Neural cell (in vitro differentiated cells): Measurements from ENCODE around the gene ARFRP1. TPM values are rescaled to one million over a fixed set of nuclear protein-coding genes. Genes with fewer than 3 reads are reported as not detected.

Experiments
- H2AFZ ChIP-seq: fragments of 200-600, 300-800 bp; sonication (generic), shearing (Covaris generic); 2 replicates; pipeline ENCODE4 v1.6.0; 2014; ENCODE audit warnings: low read depth, mild to moderate bottlenecking, antibody characterized with exemption, low read length, moderate library complexity
- H3F3A ChIP-seq: fragments of 200-600 bp; shearing (Covaris generic); 2 replicates; pipeline ENCODE4 v1.6.1; 2016; ENCODE audit warnings: mild to moderate bottlenecking, moderate library complexity, mixed read lengths, antibody characterized with exemption, low read length; ENCODE audit not compliant: insufficient read depth, poor library complexity, severe bottlenecking
- H3K27ac ChIP-seq: fragments of 200-600, 300-800 bp; sonication (generic), shearing (Covaris generic); 2 replicates; pipeline ENCODE4 v1.5.1; 2014; ENCODE audit warnings: mild to moderate bottlenecking, low read length, moderate library complexity
- H3K27me3 ChIP-seq: fragments of 300-800, 200-600 bp; sonication (generic), shearing (Covaris generic); 2 replicates; pipeline ENCODE4 v1.6.0; 2014; ENCODE audit warnings: mild to moderate bottlenecking, low read depth, low read length, moderate library complexity; ENCODE audit not compliant: insufficient read depth
- H3K36me3 ChIP-seq: fragments of 300-800, 200-600 bp; sonication (generic), shearing (Covaris generic); 2 replicates; pipeline ENCODE4 v1.5.1; 2014; ENCODE audit warnings: mild to moderate bottlenecking, antibody characterized with exemption, low read length, moderate library complexity; ENCODE audit not compliant: insufficient read depth
- H3K4me2 ChIP-seq: fragments of 300-800, 200-600 bp; sonication (generic), shearing (Covaris generic); 2 replicates; pipeline ENCODE4 v1.6.0; 2014; ENCODE audit warnings: mild to moderate bottlenecking, low read length
- H3K4me3 ChIP-seq: fragments of 300-800, 200-600 bp; sonication (generic), shearing (Covaris generic); 2 replicates; pipeline ENCODE4 v1.5.1; 2014; ENCODE audit warnings: mild to moderate bottlenecking, low read length, moderate library complexity
- H3K79me2 ChIP-seq: fragments of 200-600 bp; shearing (Covaris generic); replicated peaks from 2 replicates; pipeline ENCODE4 v1.6.0; 2014; ENCODE audit warnings: mild to moderate bottlenecking, low read length, moderate library complexity; ENCODE audit not compliant: insufficient read depth
- H3K9ac ChIP-seq: fragments of 300-800, 200-600 bp; sonication (generic), shearing (Covaris generic); 2 replicates; pipeline ENCODE4 v1.6.1; 2016; ENCODE audit warnings: mild to moderate bottlenecking, low read length, mixed read lengths
- H3K9me2 ChIP-seq: fragments of 200-600 bp; shearing (Covaris generic); 2 replicates; pipeline ENCODE4 v1.6.1; 2016; ENCODE audit warnings: mild to moderate bottlenecking, low read length, mixed read lengths; ENCODE audit not compliant: insufficient read depth
- H3K9me3 ChIP-seq: fragments of 200-600, 300-800 bp; sonication (generic), shearing (Covaris generic); 2 replicates; pipeline ENCODE4 v1.6.1; 2016; ENCODE audit warnings: mild to moderate bottlenecking, mixed run types, low read length, moderate library complexity, mixed read lengths
- H4K20me1 ChIP-seq: fragments of 200-600 bp; shearing (Covaris generic); 2 replicates; pipeline ENCODE4 v1.6.1; 2016; ENCODE audit warnings: mild to moderate bottlenecking, mixed run types; ENCODE audit not compliant: insufficient read depth
- EP300 ChIP-seq: fragments of 450-650 bp; conservative IDR thresholded peaks from 2 replicates; pipeline ENCODE4 v1.6.1; 2014; ENCODE audit warnings: antibody characterized with exemption, mild to moderate bottlenecking, moderate library complexity; ENCODE audit not compliant: poor library complexity, severe bottlenecking
- EZH2 ChIP-seq: fragments of 200-600, 300-800 bp; shearing (Covaris generic), sonication (generic); IDR thresholded peaks from 2 replicates; pipeline ENCODE4 v1.6.1; 2014; ENCODE audit warnings: antibody characterized with exemption, low read length, borderline replicate concordance, mild to moderate bottlenecking; ENCODE audit not compliant: insufficient read depth, poor library complexity, severe bottlenecking
- MXI1 ChIP-seq: fragments of 450-650 bp; conservative IDR thresholded peaks from 2 replicates; pipeline ENCODE4 v1.6.1; 2014; ENCODE audit warnings: antibody characterized with exemption, mild to moderate bottlenecking; ENCODE audit not compliant: poor library complexity, severe bottlenecking
- POLR2AphosphoS5 ChIP-seq: IDR thresholded peaks from 2 replicates; pipeline ENCODE4 v1.6.1; 2012
- RAD21 ChIP-seq: fragments of 450-650 bp; conservative IDR thresholded peaks from 2 replicates; pipeline ENCODE4 v1.6.1; 2014; ENCODE audit warnings: antibody characterized with exemption, mild to moderate bottlenecking, moderate library complexity
- REST ChIP-seq: IDR thresholded peaks from 2 replicates; pipeline ENCODE4 v1.6.1; 2012; ENCODE audit warnings: borderline replicate concordance
- SMC3 ChIP-seq: fragments of 450-650 bp; conservative IDR thresholded peaks from 2 replicates; pipeline ENCODE4 v1.6.1; 2014; ENCODE audit warnings: antibody characterized with exemption, mild to moderate bottlenecking, moderate library complexity; ENCODE audit not compliant: poor library complexity
- TAF1 ChIP-seq: IDR thresholded peaks from 2 replicates; pipeline ENCODE4 v1.6.1; 2012; ENCODE audit warnings: low read depth
- polyA plus RNA-seq: library from polyadenylated mRNA; depleted of rRNA; stranded (reverse); fragments of >200 nt; gene quantifications from 2 replicates; pipeline ENCODE4 v1.2.3, GENCODE V29; 2014
- TF ChIP-seq, protein P1 (sequence below): fragments of 450-650 bp; IDR thresholded peaks from 2 replicates; pipeline ENCODE4 v1.5.1; 2014; ENCODE audit warnings: antibody characterized with exemption, mild to moderate bottlenecking, moderate library complexity; ENCODE audit not compliant: poor library complexity, severe bottlenecking

The ARFRP1 gene
- polyA plus RNA-seq, 1 donor from 2014 or later = 70.9 TPM

GRCh38 chr20:63693083-63693732, 14.6 kb downstream of the ARFRP1 start:
- no peaks in the 10 kb centered on the region for H3F3A ChIP-seq
- H3K4me3 ChIP-seq = no peak overlapping the region
- H3K9me3 ChIP-seq = no peaks in the 10 kb centered on the region
- H3K27me3 ChIP-seq = no peaks in the 10 kb centered on the region
- no peak overlapping the region for H3K4me2 ChIP-seq
- H3K79me2 ChIP-seq = no peaks in the 10 kb centered on the region
- no peak overlapping the region for H3K27ac ChIP-seq
- H3K36me3 ChIP-seq = no peaks in the 10 kb centered on the region
- no peaks in the 10 kb centered on the region for H3K9me2 ChIP-seq
- TF ChIP-seq REST (no peak), MXI1 (no peak), EP300 (no peak), EZH2 (no peak), RAD21 (no peak), POLR2AphosphoS5 (no peak), SMC3 (no peak), TAF1 (no peak)
- TF ChIP-seq, protein P1, sequence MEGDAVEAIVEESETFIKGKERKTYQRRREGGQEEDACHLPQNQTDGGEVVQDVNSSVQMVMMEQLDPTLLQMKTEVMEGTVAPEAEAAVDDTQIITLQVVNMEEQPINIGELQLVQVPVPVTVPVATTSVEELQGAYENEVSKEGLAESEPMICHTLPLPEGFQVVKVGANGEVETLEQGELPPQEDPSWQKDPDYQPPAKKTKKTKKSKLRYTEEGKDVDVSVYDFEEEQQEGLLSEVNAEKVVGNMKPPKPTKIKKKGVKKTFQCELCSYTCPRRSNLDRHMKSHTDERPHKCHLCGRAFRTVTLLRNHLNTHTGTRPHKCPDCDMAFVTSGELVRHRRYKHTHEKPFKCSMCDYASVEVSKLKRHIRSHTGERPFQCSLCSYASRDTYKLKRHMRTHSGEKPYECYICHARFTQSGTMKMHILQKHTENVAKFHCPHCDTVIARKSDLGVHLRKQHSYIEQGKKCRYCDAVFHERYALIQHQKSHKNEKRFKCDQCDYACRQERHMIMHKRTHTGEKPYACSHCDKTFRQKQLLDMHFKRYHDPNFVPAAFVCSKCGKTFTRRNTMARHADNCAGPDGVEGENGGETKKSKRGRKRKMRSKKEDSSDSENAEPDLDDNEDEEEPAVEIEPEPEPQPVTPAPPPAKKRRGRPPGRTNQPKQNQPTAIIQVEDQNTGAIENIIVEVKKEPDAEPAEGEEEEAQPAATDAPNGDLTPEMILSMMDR = no peak
- no peaks in the 10 kb centered on the region for H4K20me1 ChIP-seq
- H2AFZ ChIP-seq = no peak overlapping the region
- H3K9ac ChIP-seq = no peak overlapping the region

DNA sequence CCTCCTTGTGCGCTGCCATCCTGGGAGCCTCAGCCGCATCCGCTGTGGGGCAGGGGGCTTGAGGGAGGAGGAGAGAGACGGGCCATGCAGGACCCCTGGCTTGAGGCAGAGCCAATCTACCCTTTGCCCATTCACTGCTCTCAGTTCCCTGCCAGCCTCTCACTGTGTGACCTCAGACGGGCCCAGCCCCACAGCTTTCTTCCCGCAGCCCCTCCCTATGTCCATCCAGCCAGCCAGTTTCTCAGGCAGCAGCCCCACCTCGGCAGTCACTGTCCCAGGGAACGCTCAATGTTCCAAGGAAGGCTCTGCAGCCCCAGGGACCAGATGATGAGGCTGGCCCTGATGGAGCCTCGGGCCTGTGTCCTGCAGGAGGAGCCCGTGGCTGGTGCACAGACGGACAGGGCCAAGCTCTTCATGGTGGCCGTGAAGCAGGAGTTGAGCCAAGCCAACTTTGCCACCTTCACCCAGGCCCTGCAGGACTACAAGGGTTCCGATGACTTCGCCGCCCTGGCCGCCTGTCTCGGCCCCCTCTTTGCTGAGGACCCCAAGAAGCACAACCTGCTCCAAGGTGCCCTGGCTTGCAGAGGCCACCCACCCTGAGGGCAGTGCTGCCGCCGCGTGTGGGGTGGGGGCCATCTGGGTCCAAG, 15.2 kb downstream of the ARFRP1 start:
- no peak overlapping the region for H3K4me3 ChIP-seq
- H3K27me3 ChIP-seq = no peaks in the 10 kb centered on the region
- H3K9me3 ChIP-seq = no peaks in the 10 kb centered on the region
- H3K36me3 ChIP-seq = no peaks in the 10 kb centered on the region
- H3K9ac ChIP-seq = no peak overlapping the region
- no peaks in the 10 kb centered on the region for H4K20me1 ChIP-seq
- H3K9me2 ChIP-seq = no peaks in the 10 kb centered on the region
- no peak for TF ChIP-seq EZH2
- TF ChIP-seq, protein P1 = no peak
- no peak for TF ChIP-seq MXI1
- no peak for TF ChIP-seq EP300
- H2AFZ ChIP-seq = no peak overlapping the region
- no peaks in the 10 kb centered on the region for H3F3A ChIP-seq
- H3K27ac ChIP-seq = no peak overlapping the region
- H3K4me2 ChIP-seq = no peak overlapping the region
- H3K79me2 ChIP-seq = no peaks in the 10 kb centered on the region
